ENCODE measurements around the gene SLC9A2. TPM values are rescaled to one million over a fixed set of nuclear protein-coding genes. Genes with fewer than 3 reads are reported as not detected.

Gene SLC9A2
- total and polyA plus RNA-seq, 7 donors, result under 0.01 to 14.0 (median 6.0) TPM; not detected in 2

- intact Hi-C loops (cut with DNase I), result no loop called here
- Histone ChIP-seq H3K36me3 (no peaks in the 10 kb centered on the region), H3K9me3 (no peaks in the 10 kb centered on the region), H3K4me3 (no peak overlapping the region), H3K27ac (no peak overlapping the region), H3K4me1 (no peaks in the 10 kb centered on the region), H3K27me3 (no peaks in the 10 kb centered on the region)
- TF ChIP-seq POLR2A (IDR thresholded peaks at IDR 0.05) (no peak), CTCF (IDR thresholded peaks at IDR 0.05) (no peak), POLR2AphosphoS5 (IDR thresholded peaks at IDR 0.05) (no peak), EP300 (IDR thresholded peaks at IDR 0.05) (no peak)
- 93 to 95% methylated on average over 4 of the region's 4 CpGs for WGBS, 2 donors
- DNase-seq, result no peak
These were observed 128.8 kb downstream of the SLC9A2 start for GRCh38 chr2:102748107-102748506.

- intact Hi-C loops (cut with DNase I), result no loop called here
- TF ChIP-seq CTCF (IDR thresholded peaks at IDR 0.05) (no peak), POLR2AphosphoS5 (IDR thresholded peaks at IDR 0.05) (no peak), POLR2A (IDR thresholded peaks at IDR 0.05) (no peak), EP300 (IDR thresholded peaks at IDR 0.05) (no peak)
- no peak for DNase-seq
- Histone ChIP-seq H3K9me3 (no peaks in the 10 kb centered on the region), H3K4me3 (no peak overlapping the region), H3K27me3 (no peaks in the 10 kb centered on the region), H3K36me3 (no peaks in the 10 kb centered on the region), H3K4me1 (no peaks in the 10 kb centered on the region), H3K27ac (no peak overlapping the region)
- WGBS, 2 donors, result 70 to 95% methylated on average over 3 of the region's 3 CpGs
These were observed 130.6 kb downstream of the SLC9A2 start for GRCh38 chr2:102749938-102750337.

- TF ChIP-seq POLR2AphosphoS5 (IDR thresholded peaks at IDR 0.05) (no peak), EP300 (IDR thresholded peaks at IDR 0.05) (no peak), CTCF (IDR thresholded peaks at IDR 0.05) (peak; percentile 44 to 73 (median 60)), POLR2A (IDR thresholded peaks at IDR 0.05) (no peak)
- WGBS, 2 donors, result 68 to 72% methylated on average over 7 of the region's 7 CpGs
- intact Hi-C loops (cut with DNase I), result loop anchor here (1.0 kb wide), 1 partner anchor 53 kb away; no protein-coding TSS in a partner anchor
These were observed 134.3 kb downstream of the SLC9A2 start for GRCh38 chr2:102753563-102754159.

DNA sequence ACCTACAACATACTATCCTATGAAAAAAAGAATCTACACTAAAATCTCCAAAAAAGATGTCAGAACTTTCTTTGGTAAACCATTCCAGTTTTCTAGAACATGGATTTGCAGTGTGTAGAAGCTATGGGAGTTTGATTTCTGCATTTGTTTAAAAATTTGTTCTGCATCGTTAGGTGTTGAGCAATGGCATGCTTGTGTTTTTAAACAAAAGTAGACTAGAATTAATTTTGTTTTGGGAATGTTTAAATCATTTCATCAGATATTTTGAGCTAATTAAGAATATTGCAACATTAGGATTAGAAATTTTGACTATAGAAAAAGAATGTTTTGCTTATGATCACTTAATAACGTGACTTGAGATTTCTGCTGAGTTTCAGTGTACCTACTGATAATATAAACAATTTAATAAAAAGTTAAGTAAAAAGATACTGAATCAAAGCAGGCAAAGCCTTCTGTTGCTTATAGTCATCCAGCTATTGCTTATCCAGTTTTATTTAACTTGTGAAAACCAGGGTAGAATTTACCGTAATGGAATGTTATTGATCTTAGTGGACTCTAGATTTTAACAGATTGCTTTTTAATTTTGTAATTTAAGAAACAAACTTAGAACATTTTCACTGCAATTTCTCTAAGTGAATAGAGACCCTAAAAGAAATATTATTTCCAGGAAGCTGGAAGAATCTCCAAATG is 135.2 kb downstream of the SLC9A2 start:
- H3K9me3 ChIP-seq, result no peaks in the 10 kb centered on the region
- no peaks in the 10 kb centered on the region for H3K27me3 ChIP-seq
- WGBS, 2 donors, result 73 to 90% methylated on average over 3 of the region's 3 CpGs
- no peak overlapping the region for H3K27ac ChIP-seq
- no peaks in the 10 kb centered on the region for H3K36me3 ChIP-seq
- H3K4me1 ChIP-seq, result no peaks in the 10 kb centered on the region
- TF ChIP-seq POLR2AphosphoS5 (IDR thresholded peaks at IDR 0.05) (no peak), EP300 (IDR thresholded peaks at IDR 0.05) (no peak), POLR2A (IDR thresholded peaks at IDR 0.05) (no peak), CTCF (IDR thresholded peaks at IDR 0.05) (no peak)
- no peak for DNase-seq
- intact Hi-C loops (cut with DNase I), result no loop called here
- no peak overlapping the region for H3K4me3 ChIP-seq

More at GRCh38 chr2:102753563-102754159, 134.3 kb downstream of the SLC9A2 start:
- Histone ChIP-seq H3K27me3 (no peaks in the 10 kb centered on the region), H3K36me3 (no peaks in the 10 kb centered on the region), H3K4me3 (no peak overlapping the region), H3K9me3 (no peaks in the 10 kb centered on the region), H3K4me1 (no peaks in the 10 kb centered on the region), H3K27ac (no peak overlapping the region)
- DNase-seq, result no peak

All from sigmoid colon (tissue), 7 donors.